CD4-positive, alpha-beta T cell (primary cell): ENCODE results near the gene TDRD5. TPM values are rescaled to one million over a fixed set of nuclear protein-coding genes. Genes with fewer than 3 reads are reported as not detected.
A peak's percentile ranks its signal among the peaks of the same experiment; 100 is the strongest.

ENCODE experiments used
- ATAC-seq: fragments of 200-7000 bp; cut with Tn5 transposase; one replicate; pipeline ENCODE4 v1.10.0; 2022; ENCODE audit warnings: mild to moderate bottlenecking; ENCODE audit not compliant: poor library complexity
- CTCF ChIA-PET: fragments of 350-600 bp; sonication (Branson Sonifier 250); formaldehyde crosslinking; loops from one replicate; lab custom pipeline; 2021; ENCODE audit warnings: antibody characterized with exemption, inconsistent platforms; lab: Charles Lee
- POLR2A ChIA-PET: fragments of 350-600 bp; sonication (Branson Sonifier 250); formaldehyde crosslinking; loops from one replicate; lab custom pipeline; 2021; ENCODE audit warnings: antibody characterized with exemption, inconsistent platforms; lab: Charles Lee
- DNase-seq, 14 experiments: peaks; one replicate each; pipeline ENCODE4 v3.0.0-alpha.2; 2013 to 2020; ENCODE audit warnings: mixed read lengths in 2 of 14
- H3K27ac ChIP-seq, 2 donors: one replicate each; pipeline versions ENCODE4 v1.5.1 to v1.7.0; 2013; ENCODE audit warnings: low read length in 2 of 2, low read depth in 1 of 2, mild to moderate bottlenecking in 1 of 2
- H3K27me3 ChIP-seq, 2 experiments: 1 replicate in 1 of 2; 2 replicates in 1 of 2; pipeline versions ENCODE4 v1.6.1 to v1.7.0; 2013; ENCODE audit warnings: low read length in 2 of 2, control low read depth in 1 of 2, mild to moderate bottlenecking in 1 of 2, moderate library complexity in 1 of 2; ENCODE audit not compliant: insufficient read depth in 2 of 2, control insufficient read depth in 1 of 2
- H3K36me3 ChIP-seq: one replicate; pipeline ENCODE4 v1.6.1; 2013; ENCODE audit warnings: low read length, control low read depth; ENCODE audit not compliant: insufficient read depth
- H3K4me1 ChIP-seq: one replicate; pipeline ENCODE4 v1.6.1; 2013; ENCODE audit warnings: low read length, control low read depth; ENCODE audit not compliant: insufficient read depth
- H3K4me3 ChIP-seq: one replicate; pipeline ENCODE4 v1.5.1; 2013; ENCODE audit warnings: mild to moderate bottlenecking, low read length, moderate library complexity
- H3K9me3 ChIP-seq, 2 experiments: 1 replicate in 1 of 2; 2 replicates in 1 of 2; pipeline versions ENCODE4 v1.6.1 to v1.7.0; 2013; ENCODE audit warnings: low read length in 2 of 2, mild to moderate bottlenecking in 2 of 2, control low read depth in 1 of 2, moderate library complexity in 1 of 2; ENCODE audit not compliant: control insufficient read depth in 1 of 2, insufficient read depth in 1 of 2
- H3K27ac Mint-ChIP-seq: one replicate; pipeline ENCODE4 v1.8.0; 2020; ENCODE audit warnings: mixed read lengths
- H3K27me3 Mint-ChIP-seq: one replicate; pipeline ENCODE4 v1.8.0; 2021; ENCODE audit warnings: mixed read lengths
- H3K36me3 Mint-ChIP-seq: one replicate; pipeline ENCODE4 v1.8.0; 2021; ENCODE audit warnings: low read depth, mixed read lengths
- H3K4me1 Mint-ChIP-seq: one replicate; pipeline ENCODE4 v1.8.0; 2021; ENCODE audit warnings: low read depth, mixed read lengths
- H3K4me3 Mint-ChIP-seq: one replicate; pipeline ENCODE4 v1.8.0; 2020; ENCODE audit warnings: mild to moderate bottlenecking, mixed read lengths
- H3K9me3 Mint-ChIP-seq: one replicate; pipeline ENCODE4 v1.8.0; 2020; ENCODE audit warnings: mixed read lengths
- CTCF ChIP-seq: fragments of 200-600 bp; IDR thresholded peaks from one replicate; pipeline ENCODE4 v1.8.0; 2022; ENCODE audit warnings: antibody characterized with exemption, mild to moderate bottlenecking
- intact Hi-C, 2 experiments: fragments of 100-400 bp; cut with DNase I in 1 of 2; cut with micrococcal nuclease in 1 of 2; formaldehyde crosslinking; loops; one replicate each; pipeline versions ENCODE4 v1.15.1 to v1.9.0; 2023 to 2025; cut with DNase I, micrococcal nuclease
- total RNA-seq, 174 experiments: library from RNA in 2 of 174; stranded (reverse) in 2 of 174; gene quantifications; one replicate each; pipeline ENCODE4 v1.2.3 and lab custom pipeline; 2021 to 2026

TDRD5 gene
- total RNA-seq, 2 experiments from 2014 or later = not detected

DNA sequence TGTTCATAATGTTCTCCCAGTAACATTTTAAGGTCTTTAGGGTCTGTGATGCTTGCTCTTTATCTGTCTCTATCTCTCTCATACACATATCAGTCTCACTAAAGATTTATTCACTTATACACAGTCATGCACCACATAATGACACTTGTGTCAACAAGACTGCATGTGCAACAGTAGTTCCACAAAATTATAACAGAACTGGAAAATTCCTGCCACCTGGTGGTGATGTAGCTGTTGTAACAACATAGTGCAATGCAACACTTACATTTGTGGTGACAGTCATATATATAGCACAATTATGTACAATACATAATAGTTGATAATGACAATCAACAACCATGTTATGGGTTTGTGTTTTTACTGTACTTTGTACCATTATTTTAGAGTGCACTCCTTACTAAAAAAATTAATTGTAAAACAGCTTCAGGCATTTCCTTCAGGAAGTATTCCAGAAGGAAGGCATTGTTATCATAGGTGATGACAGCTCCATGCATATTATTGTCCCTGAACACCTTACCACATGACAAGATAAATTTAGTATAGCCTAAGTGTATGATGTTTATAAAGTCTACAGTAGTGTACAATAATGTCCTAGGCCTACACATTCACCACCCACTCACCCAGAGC is 8.1 kb downstream of the TDRD5 start:
- Mint-ChIP-seq H3K36me3 (no peaks in the 10 kb centered on the region), H3K4me1 (no peaks in the 10 kb centered on the region), H3K27me3 (peaks cover 44% of the 10 kb centered on the region), H3K9me3 (no peaks in the 10 kb centered on the region), H3K4me3 (no peak overlapping the region), H3K27ac (no peak overlapping the region)
- H3K27me3 ChIP-seq = peaks cover 2 to 8% of the 10 kb centered on the region in 2 experiments
- no peaks in the 10 kb centered on the region for H3K4me1 ChIP-seq
- CTCF ChIA-PET = no interaction called here
- peak in 1 of 14 experiments; percentile 14 for DNase-seq
- TF ChIP-seq CTCF = no peak
- intact Hi-C loops = loop anchor here in 1 of 2 experiments (5.0 kb wide), 1 partner anchor 522 kb away; no protein-coding TSS in a partner anchor
- no peaks in the 10 kb centered on the region for H3K36me3 ChIP-seq
- no peak overlapping the region for H3K4me3 ChIP-seq
- no peak overlapping the region for H3K27ac ChIP-seq
- ATAC-seq = no peak
- H3K9me3 ChIP-seq = no peaks in the 10 kb centered on the region
- POLR2A ChIA-PET = no interaction called here

DNA sequence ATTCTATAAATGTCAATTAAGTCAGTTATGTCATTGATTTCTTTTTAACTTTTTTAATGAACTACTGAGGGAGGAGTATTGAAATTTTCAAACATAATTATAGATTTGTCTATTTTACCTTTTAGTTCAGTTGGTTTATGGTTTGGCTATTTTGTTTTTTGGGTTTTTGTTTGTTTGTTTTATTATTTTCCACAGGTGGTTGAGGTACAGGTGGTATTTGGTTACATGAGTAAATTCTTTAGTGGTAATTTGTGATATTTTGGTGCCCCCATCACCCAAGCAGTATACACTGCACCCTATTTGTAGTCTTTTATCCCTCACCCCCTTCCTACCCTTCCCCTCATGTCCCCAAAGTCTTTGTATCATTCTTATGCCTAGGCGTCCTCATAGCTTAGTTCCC is 9.5 kb downstream of the TDRD5 start:
- TF ChIP-seq CTCF = no peak

DNA sequence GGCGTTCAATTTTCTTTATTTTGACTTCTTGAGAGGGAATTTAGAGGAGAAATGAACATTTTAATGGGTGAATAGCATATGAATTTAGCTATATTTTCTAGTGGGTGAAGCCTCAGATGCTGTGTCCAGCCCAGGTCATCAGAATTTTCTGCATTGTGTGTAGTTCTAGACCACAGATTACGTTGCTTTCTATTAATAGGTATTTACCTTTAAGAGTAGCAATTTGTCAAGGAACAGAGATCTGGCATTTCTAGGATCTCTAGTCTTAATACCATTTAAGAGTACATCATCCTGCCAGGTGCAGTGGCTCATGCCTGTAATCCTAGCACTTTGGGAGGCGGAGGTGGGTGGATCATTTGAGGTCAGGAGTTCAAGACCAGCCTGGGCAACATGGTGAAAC is 20.7 kb downstream of the TDRD5 start:
- H3K9me3 ChIP-seq = no peaks in the 10 kb centered on the region
- Mint-ChIP-seq H3K4me3 (no peak overlapping the region), H3K4me1 (no peaks in the 10 kb centered on the region), H3K9me3 (no peaks in the 10 kb centered on the region), H3K27ac (no peak overlapping the region), H3K27me3 (peaks cover 59% of the 10 kb centered on the region), H3K36me3 (no peaks in the 10 kb centered on the region)
- ATAC-seq (no peak), DNase-seq (no peak)
- no peak overlapping the region for H3K27ac ChIP-seq
- H3K4me3 ChIP-seq = no peak overlapping the region
- ChIA-PET POLR2A (no interaction called here), CTCF (no interaction called here)
- H3K27me3 ChIP-seq = peaks cover 0 to 15% of the 10 kb centered on the region in 2 experiments
- no peaks in the 10 kb centered on the region for H3K4me1 ChIP-seq
- no peaks in the 10 kb centered on the region for H3K36me3 ChIP-seq
- intact Hi-C loops = no loop called here
- TF ChIP-seq CTCF = no peak

More for the DNA sequence above, 9.5 kb downstream of the TDRD5 start:
- Histone ChIP-seq H3K9me3 (no peaks in the 10 kb centered on the region), H3K27me3 (peaks cover 4 to 6% of the 10 kb centered on the region in 2 experiments), H3K27ac (no peak overlapping the region), H3K36me3 (no peaks in the 10 kb centered on the region), H3K4me3 (no peak overlapping the region), H3K4me1 (no peaks in the 10 kb centered on the region)
- CTCF ChIA-PET = no interaction called here
- no peak for ATAC-seq
- POLR2A ChIA-PET = no interaction called here
- Mint-ChIP-seq H3K4me1 (no peaks in the 10 kb centered on the region), H3K27ac (no peak overlapping the region), H3K36me3 (no peaks in the 10 kb centered on the region), H3K4me3 (no peak overlapping the region), H3K9me3 (no peaks in the 10 kb centered on the region), H3K27me3 (peaks cover 48% of the 10 kb centered on the region)
- intact Hi-C loops = no loop called here
- DNase-seq = no peak
